GM12801 (cell line): ENCODE data around the gene SLC1A2.

Experiments
- CTCF ChIP-seq: IDR thresholded peaks from one replicate; pipeline ENCODE4 v1.5.1; 2011; ENCODE audit warnings: control low read depth; ENCODE audit not compliant: insufficient read length; ENCODE audit errors: extremely low read depth

Gene SLC1A2

DNA sequence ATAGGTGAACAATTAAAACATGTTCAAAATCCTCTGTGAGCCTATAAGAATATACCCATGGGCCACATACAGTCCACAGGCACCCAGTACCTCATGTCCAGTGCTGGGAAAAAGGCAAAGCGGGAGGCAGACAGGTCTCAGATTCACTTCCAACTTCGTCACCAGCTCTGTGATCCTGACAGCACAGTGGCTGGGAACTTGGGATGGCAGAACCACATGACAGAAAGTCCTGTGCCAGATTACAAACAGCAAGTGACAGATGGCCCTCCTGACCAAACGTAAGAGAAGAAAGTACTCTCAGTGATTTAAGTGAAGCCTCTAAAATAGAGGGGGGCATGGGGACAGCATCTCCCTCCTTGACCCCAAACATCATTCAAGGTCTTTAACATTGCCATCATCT is 5.8 kb downstream of the SLC1A2 start:
- no peak for TF ChIP-seq CTCF

GRCh38 chr11:35412285-35412684 is 7.1 kb downstream of the SLC1A2 start:
- no peak for TF ChIP-seq CTCF

DNA sequence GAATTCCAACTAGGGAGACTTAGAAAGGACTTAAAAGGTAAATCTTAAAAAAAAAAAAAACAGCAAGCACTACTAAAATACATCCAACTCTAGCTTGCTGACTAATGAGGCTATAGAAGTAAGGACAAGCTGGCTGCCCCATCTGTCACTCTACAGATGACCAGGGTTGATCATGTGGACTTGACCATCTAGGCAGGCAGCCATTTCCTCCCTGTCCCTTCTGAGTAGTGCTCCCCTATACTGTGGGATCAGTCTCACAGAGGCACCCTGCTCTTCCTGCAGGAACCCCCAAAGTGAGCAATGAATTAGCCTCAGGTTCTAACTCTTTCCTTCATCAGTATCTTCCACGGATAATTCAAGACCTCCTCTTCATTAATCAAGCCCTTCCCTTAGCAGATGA is 12.3 kb downstream of the SLC1A2 start:
- no peak for TF ChIP-seq CTCF

DNA sequence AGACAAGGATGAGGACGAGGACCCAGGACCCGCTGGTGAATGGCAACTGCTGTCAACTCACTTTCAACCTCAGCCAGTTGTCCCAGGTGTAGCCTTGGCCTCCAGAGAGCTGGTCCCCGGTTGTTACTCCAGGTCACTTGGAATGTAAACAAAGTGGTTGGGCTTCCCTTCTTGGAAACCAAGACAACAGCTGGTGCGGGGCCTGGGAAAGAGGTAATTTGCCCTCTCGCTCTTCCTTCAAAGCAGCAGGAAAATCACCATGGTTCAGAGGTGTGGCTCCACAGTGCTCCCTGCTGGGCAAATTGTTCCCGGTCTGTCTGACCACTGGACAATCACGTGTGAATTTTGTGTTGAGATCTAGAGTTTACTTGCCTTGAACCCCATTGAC is 15.0 kb downstream of the SLC1A2 start:
- no peak for TF ChIP-seq CTCF

GRCh38 chr11:35403765-35404387 is 15.5 kb downstream of the SLC1A2 start:
- TF ChIP-seq CTCF = no peak

- no peak for TF ChIP-seq CTCF
Observed at GRCh38 chr11:35402751-35403660, 16.4 kb downstream of the SLC1A2 start.

- no peak for TF ChIP-seq CTCF
Observed at GRCh38 chr11:35398881-35399280, 20.5 kb downstream of the SLC1A2 start.
